Caco-2 (cell line): ENCODE data around the gene HERC2. TPM values are rescaled to one million over a fixed set of nuclear protein-coding genes. Genes with fewer than 3 reads are reported as not detected.

Experiments
- BruUV-seq: library from RNA; stranded (reverse); fragments of 400-500 nt; replicated peaks from 2 replicates; lab custom pipeline; 2021; lab: Mats Ljungman, UMichigan
- CTCF ChIA-PET: fragments of 300-600 bp; sonication (Branson Sonifier 250); formaldehyde crosslinking; loops from one replicate; lab custom pipeline; 2022; ENCODE audit warnings: antibody characterized with exemption; lab: Charles Lee
- POLR2A ChIA-PET: fragments of 300-600 bp; sonication (Branson Sonifier 250); formaldehyde crosslinking; loops from one replicate; lab custom pipeline; 2022; ENCODE audit warnings: antibody characterized with exemption; lab: Charles Lee
- DNase-seq, 2 experiments: peaks; one replicate each; pipeline versions ENCODE4 v3.0.0 to v3.0.0-alpha.2; 2020 to 2022
- H3K27me3 ChIP-seq: replicated peaks from 2 replicates; pipeline ENCODE4 v1.6.0; 2011; ENCODE audit warnings: low read length; ENCODE audit not compliant: control insufficient read depth, insufficient read depth
- H3K36me3 ChIP-seq: 2 replicates; pipeline ENCODE4 v1.5.1; 2011; ENCODE audit warnings: low read length; ENCODE audit not compliant: control insufficient read depth, insufficient read depth
- H3K4me1 ChIP-seq: fragments of 250-450 bp; sonication (Bioruptor Pico); 2 replicates; pipeline ENCODE4 v1.5.1; 2020; ENCODE audit warnings: mild to moderate bottlenecking
- H3K4me3 ChIP-seq: 2 replicates; pipeline ENCODE4 v1.5.1; 2011; ENCODE audit warnings: low read depth, mild to moderate bottlenecking, control low read depth, low read length
- H3K9me3 ChIP-seq: fragments of 250-450 bp; sonication (Bioruptor Pico); 2 replicates; pipeline ENCODE4 v1.5.1; 2020; ENCODE audit warnings: mild to moderate bottlenecking, moderate library complexity
- H3K27ac Mint-ChIP-seq: one replicate; pipeline ENCODE4 v1.8.0; 2022; ENCODE audit warnings: mixed read lengths; ENCODE audit not compliant: unreplicated experiment
- H3K27me3 Mint-ChIP-seq: one replicate; pipeline ENCODE4 v1.8.0; 2022; ENCODE audit warnings: mixed read lengths; ENCODE audit not compliant: insufficient read depth, unreplicated experiment
- H3K36me3 Mint-ChIP-seq: one replicate; pipeline ENCODE4 v1.8.0; 2022; ENCODE audit warnings: mild to moderate bottlenecking, mixed read lengths; ENCODE audit not compliant: insufficient read depth, unreplicated experiment
- H3K4me1 Mint-ChIP-seq: one replicate; pipeline ENCODE4 v1.8.0; 2022; ENCODE audit warnings: low read depth, mixed read lengths; ENCODE audit not compliant: unreplicated experiment
- H3K4me3 Mint-ChIP-seq: one replicate; pipeline ENCODE4 v1.8.0; 2022; ENCODE audit warnings: mild to moderate bottlenecking, moderate library complexity, mixed read lengths; ENCODE audit not compliant: unreplicated experiment
- H3K9me3 Mint-ChIP-seq: one replicate; pipeline ENCODE4 v1.8.0; 2022; ENCODE audit warnings: mixed read lengths; ENCODE audit not compliant: unreplicated experiment
- intact Hi-C: fragments of 100-400 bp; cut with micrococcal nuclease; formaldehyde crosslinking; loops from one replicate; pipeline ENCODE4 v1.10.0; 2022; ENCODE audit not compliant: unreplicated experiment
- total RNA-seq: library from RNA; stranded (reverse); gene quantifications from 2 replicates; pipeline ENCODE4 v1.2.3, GENCODE V29; 2022
- TF ChIP-seq, protein P1 (sequence below), 2 experiments: fragments of 200-600 bp in 1 of 2; IDR thresholded peaks; 1 replicate in 1 of 2; 2 replicates in 1 of 2; pipeline versions ENCODE4 v1.5.1 to v1.8.0; 2011 to 2022; ENCODE audit warnings: antibody characterized with exemption in 1 of 2, control low read depth in 1 of 2, inconsistent platforms in 1 of 2, low read depth in 1 of 2, low read length in 1 of 2, mild to moderate bottlenecking in 1 of 2, moderate library complexity in 1 of 2; ENCODE audit not compliant: insufficient read depth in 1 of 2, severe bottlenecking in 1 of 2, unreplicated experiment in 1 of 2

Gene HERC2
- total RNA-seq, 1 experiment from 2014 or later = 76.9 TPM

DNA sequence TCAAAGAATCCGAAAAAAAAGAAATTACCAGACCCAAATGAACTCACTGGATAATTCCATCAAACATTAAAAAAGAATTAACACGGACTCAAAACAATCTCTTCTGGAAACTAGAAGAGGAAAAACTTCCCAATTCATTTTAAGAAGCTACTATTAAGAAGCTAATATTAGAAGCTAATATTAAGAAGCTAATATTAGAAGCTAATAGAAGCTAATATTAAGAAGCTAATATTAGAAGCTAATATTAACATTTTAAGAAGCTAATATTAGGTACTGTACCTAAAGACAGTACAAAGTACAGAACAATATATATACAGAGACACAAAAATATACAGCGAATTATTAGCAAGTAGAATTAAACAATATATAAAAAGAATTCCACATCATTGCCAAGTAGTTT is 35.9 kb downstream of the HERC2 start:
- no TSS peak for BruUV-seq
- Histone ChIP-seq H3K4me3 (no peak overlapping the region), H3K36me3 (no peaks in the 10 kb centered on the region; the same call in 1 of the 2 replicates), H3K27me3 (no peaks in the 10 kb centered on the region), H3K4me1 (no peaks in the 10 kb centered on the region), H3K9me3 (0 out of 2 replicates have a peak, but pooled peaks cover under 1% of the 10 kb centered on the region)
- CTCF ChIA-PET = no interaction called here
- no peak overlapping the region for H3K4me3 Mint-ChIP-seq
- no peak for DNase-seq
- TF ChIP-seq, protein P1, sequence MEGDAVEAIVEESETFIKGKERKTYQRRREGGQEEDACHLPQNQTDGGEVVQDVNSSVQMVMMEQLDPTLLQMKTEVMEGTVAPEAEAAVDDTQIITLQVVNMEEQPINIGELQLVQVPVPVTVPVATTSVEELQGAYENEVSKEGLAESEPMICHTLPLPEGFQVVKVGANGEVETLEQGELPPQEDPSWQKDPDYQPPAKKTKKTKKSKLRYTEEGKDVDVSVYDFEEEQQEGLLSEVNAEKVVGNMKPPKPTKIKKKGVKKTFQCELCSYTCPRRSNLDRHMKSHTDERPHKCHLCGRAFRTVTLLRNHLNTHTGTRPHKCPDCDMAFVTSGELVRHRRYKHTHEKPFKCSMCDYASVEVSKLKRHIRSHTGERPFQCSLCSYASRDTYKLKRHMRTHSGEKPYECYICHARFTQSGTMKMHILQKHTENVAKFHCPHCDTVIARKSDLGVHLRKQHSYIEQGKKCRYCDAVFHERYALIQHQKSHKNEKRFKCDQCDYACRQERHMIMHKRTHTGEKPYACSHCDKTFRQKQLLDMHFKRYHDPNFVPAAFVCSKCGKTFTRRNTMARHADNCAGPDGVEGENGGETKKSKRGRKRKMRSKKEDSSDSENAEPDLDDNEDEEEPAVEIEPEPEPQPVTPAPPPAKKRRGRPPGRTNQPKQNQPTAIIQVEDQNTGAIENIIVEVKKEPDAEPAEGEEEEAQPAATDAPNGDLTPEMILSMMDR (IDR thresholded peaks at IDR 0.05; ENCODE audit: insufficient read depth in 1 of 2, low read depth in 1 of 2, low read length in 1 of 2, severe bottlenecking in 1 of 2, unreplicated experiment in 1 of 2) = no peak
- no peaks in the 10 kb centered on the region for H3K27me3 Mint-ChIP-seq
- peaks cover 21% of the 10 kb centered on the region for H3K9me3 Mint-ChIP-seq
- POLR2A ChIA-PET = no interaction called here
- peaks cover 64% of the 10 kb centered on the region for H3K36me3 Mint-ChIP-seq
- no peak overlapping the region for H3K27ac Mint-ChIP-seq
- peaks cover 7% of the 10 kb centered on the region for H3K4me1 Mint-ChIP-seq
- intact Hi-C loops = no loop called here

DNA sequence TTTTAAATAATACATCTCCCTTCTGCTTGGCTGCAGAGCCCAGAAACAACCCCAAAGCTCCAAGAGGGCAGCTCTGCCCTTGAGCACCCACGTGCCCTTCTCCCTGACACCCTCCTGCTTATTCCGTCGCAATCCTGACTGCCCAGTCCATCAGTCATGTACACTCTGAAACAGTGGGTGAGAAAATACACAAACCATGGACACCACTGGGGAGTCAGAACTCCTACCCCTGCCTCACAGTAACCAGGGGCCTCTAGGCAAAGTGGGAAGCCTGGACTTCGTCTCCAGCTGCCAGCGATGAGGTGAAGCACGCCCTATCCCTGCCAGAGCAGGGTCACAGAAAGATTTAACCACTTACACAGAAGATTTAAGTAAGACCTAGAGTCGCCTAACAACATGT is 40.1 kb downstream of the HERC2 start:
- TF ChIP-seq, protein P1 (IDR thresholded peaks at IDR 0.05; ENCODE audit: insufficient read depth in 1 of 2, low read depth in 1 of 2, low read length in 1 of 2, severe bottlenecking in 1 of 2, unreplicated experiment in 1 of 2) = no peak
- CTCF ChIA-PET = no interaction called here
- BruUV-seq = no TSS peak
- Mint-ChIP-seq H3K27me3 (no peaks in the 10 kb centered on the region), H3K4me3 (no peak overlapping the region), H3K27ac (no peak overlapping the region), H3K9me3 (no peaks in the 10 kb centered on the region), H3K4me1 (no peaks in the 10 kb centered on the region), H3K36me3 (peaks cover 37% of the 10 kb centered on the region)
- Histone ChIP-seq H3K36me3 (peaks cover 2% of the 10 kb centered on the region), H3K4me1 (no peaks in the 10 kb centered on the region), H3K9me3 (0 out of 2 replicates have a peak, but pooled peaks cover 3% of the 10 kb centered on the region), H3K4me3 (no peak overlapping the region), H3K27me3 (no peaks in the 10 kb centered on the region)
- no peak for DNase-seq
- POLR2A ChIA-PET = no interaction called here
- intact Hi-C loops = no loop called here

DNA sequence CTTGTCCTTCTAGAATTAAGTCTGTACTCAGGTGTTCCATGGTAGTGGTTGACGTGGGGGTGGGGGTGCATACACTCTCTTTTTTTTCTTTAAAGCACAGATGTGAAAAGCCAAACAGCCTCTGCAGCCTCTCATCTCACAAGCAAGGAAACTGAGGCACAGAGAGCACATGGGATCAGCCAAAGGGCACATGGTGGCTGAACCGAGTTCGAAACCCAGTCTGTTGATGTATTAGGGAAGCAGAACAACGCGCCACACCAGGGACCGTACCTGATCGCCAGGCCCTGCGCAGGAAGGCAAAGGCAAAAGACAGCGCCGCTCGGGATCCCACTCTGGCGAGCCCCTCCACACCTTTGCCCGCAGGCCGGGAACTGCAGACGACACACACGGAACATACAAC is 47.3 kb downstream of the HERC2 start:
- H3K27me3 Mint-ChIP-seq = no peaks in the 10 kb centered on the region
- no TSS peak for BruUV-seq
- peaks cover 1% of the 10 kb centered on the region for H3K36me3 ChIP-seq
- no peaks in the 10 kb centered on the region for H3K9me3 ChIP-seq
- intact Hi-C loops = no loop called here
- no peak overlapping the region for H3K4me3 ChIP-seq
- H3K27me3 ChIP-seq = no peaks in the 10 kb centered on the region
- no peak for DNase-seq
- CTCF ChIA-PET = no interaction called here
- H3K36me3 Mint-ChIP-seq = peaks cover 39% of the 10 kb centered on the region
- no peak overlapping the region for H3K4me3 Mint-ChIP-seq
- no peaks in the 10 kb centered on the region for H3K4me1 ChIP-seq
- H3K4me1 Mint-ChIP-seq = no peaks in the 10 kb centered on the region
- POLR2A ChIA-PET = no interaction called here
- TF ChIP-seq, protein P1 (IDR thresholded peaks at IDR 0.05; ENCODE audit: insufficient read depth in 1 of 2, low read depth in 1 of 2, low read length in 1 of 2, severe bottlenecking in 1 of 2, unreplicated experiment in 1 of 2) = no peak
- no peaks in the 10 kb centered on the region for H3K9me3 Mint-ChIP-seq
- H3K27ac Mint-ChIP-seq = no peak overlapping the region
